ENCODE results near the gene SH3PXD2A. TPM values are rescaled to one million over a fixed set of nuclear protein-coding genes. Genes with fewer than 3 reads are reported as not detected.

The SH3PXD2A gene
- total RNA-seq, 2 experiments from 2014 or later = 6.7 to 7.7 TPM

- DNase-seq (peak; percentile 51), ATAC-seq (peak; percentile 72)
- peaks cover 51% of the 10 kb centered on the region for H3K4me1 Mint-ChIP-seq
- H3K27ac Mint-ChIP-seq = peak overlapping the region; percentile 59
- no peak overlapping the region for H3K4me3 Mint-ChIP-seq
- ChIA-PET CTCF (interaction anchor here (0.6 to 2.0 kb wide), 14 partner anchors 9 to 1015 kb away, joined by 3 to 10 read pairs (median 4); no protein-coding TSS in a partner anchor), POLR2A (interaction anchor here (0.6 to 1.3 kb wide), 2 partner anchors 9 to 46 kb away, joined by 3 to 4 read pairs; no protein-coding TSS in a partner anchor)
- H3K27me3 Mint-ChIP-seq = no peaks in the 10 kb centered on the region
- intact Hi-C loops (cut with DNase I, micrococcal nuclease) = no loop called here
- H3K9me3 Mint-ChIP-seq (ENCODE audit: low read depth) = no peaks in the 10 kb centered on the region
- peaks cover 32% of the 10 kb centered on the region for H3K36me3 Mint-ChIP-seq (ENCODE audit: low read depth)
Observed at GRCh38 chr10:103890194-103890658, 34.9 kb upstream of the SH3PXD2A start.

GRCh38 chr10:103889121-103889720 lies 33.8 kb upstream of the SH3PXD2A start:
- ChIA-PET POLR2A (interaction anchor here (0.6 kb wide), 1 partner anchor 47 kb away, joined by 3 read pairs; no protein-coding TSS in a partner anchor), CTCF (interaction anchor here (0.7 to 2.0 kb wide), 9 partner anchors 12 to 637 kb away, joined by 3 to 10 read pairs (median 3); no protein-coding TSS in a partner anchor)
- no peaks in the 10 kb centered on the region for H3K27me3 Mint-ChIP-seq
- H3K36me3 Mint-ChIP-seq (ENCODE audit: low read depth) = peaks cover 32% of the 10 kb centered on the region
- no peaks in the 10 kb centered on the region for H3K9me3 Mint-ChIP-seq (ENCODE audit: low read depth)
- H3K4me1 Mint-ChIP-seq = peaks cover 41% of the 10 kb centered on the region
- ATAC-seq (no peak), DNase-seq (no peak)
- peak overlapping the region; percentile 83 for H3K27ac Mint-ChIP-seq
- no peak overlapping the region for H3K4me3 Mint-ChIP-seq
- intact Hi-C loops (cut with DNase I, micrococcal nuclease) = loop anchor here (2.0 to 5.0 kb wide), 4 partner anchors 78 to 193 kb away; partner anchors contain the start of gene SLK (in 1 of the 2)

GRCh38 chr10:103888113-103888841 lies 32.9 kb upstream of the SH3PXD2A start:
- Mint-ChIP-seq H3K4me1 (peaks cover 35% of the 10 kb centered on the region), H3K27ac (peak overlapping the region; percentile 83), H3K36me3 (ENCODE audit: low read depth) (peaks cover 32% of the 10 kb centered on the region), H3K4me3 (no peak overlapping the region), H3K27me3 (no peaks in the 10 kb centered on the region), H3K9me3 (ENCODE audit: low read depth) (no peaks in the 10 kb centered on the region)
- intact Hi-C loops (cut with DNase I, micrococcal nuclease) = loop anchor here (1.0 to 5.0 kb wide), 9 partner anchors 20 to 321 kb away; partner anchors contain the start of gene SLK (in 2 of the 2)
- ChIA-PET POLR2A (interaction anchor here (1.0 kb wide), 1 partner anchor 129 kb away, joined by 3 read pairs; no protein-coding TSS in a partner anchor), CTCF (interaction anchor here (0.5 to 5.5 kb wide), 59 partner anchors 10 to 961 kb away, joined by 3 to 76 read pairs (median 4); partner anchors contain the start of genes SFR1 and SLK)
- DNase-seq (peak; percentile 57), ATAC-seq (peak; percentile 82)

- H3K27ac Mint-ChIP-seq = no peak overlapping the region
- ATAC-seq (no peak), DNase-seq (no peak)
- H3K4me1 Mint-ChIP-seq = peaks cover 27% of the 10 kb centered on the region
- no peak overlapping the region for H3K4me3 Mint-ChIP-seq
- intact Hi-C loops (cut with DNase I, micrococcal nuclease) = loop anchor here (5.0 kb wide), 3 partner anchors 82 to 197 kb away; partner anchors contain the start of gene SLK (in 1 of the 2)
- no peaks in the 10 kb centered on the region for H3K9me3 Mint-ChIP-seq (ENCODE audit: low read depth)
- H3K27me3 Mint-ChIP-seq = no peaks in the 10 kb centered on the region
- ChIA-PET POLR2A (no interaction called here), CTCF (interaction anchor here (0.7 to 5.5 kb wide), 26 partner anchors 8 to 276 kb away, joined by 3 to 76 read pairs (median 3); no protein-coding TSS in a partner anchor)
- peaks cover 32% of the 10 kb centered on the region for H3K36me3 Mint-ChIP-seq (ENCODE audit: low read depth)
Observed at GRCh38 chr10:103885617-103886016, 30.2 kb upstream of the SH3PXD2A start.

- DNase-seq (peak; percentile 22), ATAC-seq (no peak)
- ChIA-PET POLR2A (no interaction called here), CTCF (interaction anchor here (0.6 to 5.5 kb wide), 19 partner anchors 9 to 410 kb away, joined by 3 to 76 read pairs (median 3); no protein-coding TSS in a partner anchor)
- Mint-ChIP-seq H3K27ac (no peak overlapping the region), H3K36me3 (ENCODE audit: low read depth) (peaks cover 34% of the 10 kb centered on the region), H3K4me1 (peaks cover 18% of the 10 kb centered on the region), H3K9me3 (ENCODE audit: low read depth) (no peaks in the 10 kb centered on the region), H3K4me3 (no peak overlapping the region), H3K27me3 (no peaks in the 10 kb centered on the region)
- intact Hi-C loops (cut with DNase I, micrococcal nuclease) = loop anchor here (1.0 to 5.0 kb wide), 4 partner anchors 83 to 198 kb away; partner anchors contain the start of gene SLK (in 1 of the 2)
Observed at GRCh38 chr10:103884681-103885139, 29.3 kb upstream of the SH3PXD2A start.

GRCh38 chr10:103882285-103883007 lies 27.1 kb upstream of the SH3PXD2A start:
- CTCF ChIA-PET = no interaction called here
- no peak overlapping the region for H3K4me3 Mint-ChIP-seq
- ATAC-seq (no peak), DNase-seq (no peak)
- peaks cover 2% of the 10 kb centered on the region for H3K4me1 Mint-ChIP-seq
- peaks cover 36% of the 10 kb centered on the region for H3K36me3 Mint-ChIP-seq (ENCODE audit: low read depth)
- intact Hi-C loops (cut with DNase I, micrococcal nuclease) = no loop called here
- H3K9me3 Mint-ChIP-seq (ENCODE audit: low read depth) = no peaks in the 10 kb centered on the region
- H3K27me3 Mint-ChIP-seq = no peaks in the 10 kb centered on the region
- no peak overlapping the region for H3K27ac Mint-ChIP-seq
- POLR2A ChIA-PET = no interaction called here

- CTCF ChIA-PET = interaction anchor here (0.6 kb wide), 1 partner anchor 111 kb away, joined by 3 read pairs; no protein-coding TSS in a partner anchor
- Mint-ChIP-seq H3K9me3 (ENCODE audit: low read depth) (no peaks in the 10 kb centered on the region), H3K4me1 (peaks cover 2% of the 10 kb centered on the region), H3K36me3 (ENCODE audit: low read depth) (peaks cover 32% of the 10 kb centered on the region), H3K27me3 (no peaks in the 10 kb centered on the region), H3K4me3 (no peak overlapping the region), H3K27ac (no peak overlapping the region)
- ATAC-seq (no peak), DNase-seq (no peak)
- intact Hi-C loops (cut with DNase I, micrococcal nuclease) = no loop called here
- POLR2A ChIA-PET = interaction anchor here (1.4 kb wide), 1 partner anchor 9 kb away, joined by 4 read pairs; no protein-coding TSS in a partner anchor
Observed at GRCh38 chr10:103881416-103882284, 26.3 kb upstream of the SH3PXD2A start.

GRCh38 chr10:103879831-103880230 lies 24.5 kb upstream of the SH3PXD2A start:
- Mint-ChIP-seq H3K27me3 (no peaks in the 10 kb centered on the region), H3K4me1 (no peaks in the 10 kb centered on the region), H3K27ac (no peak overlapping the region), H3K36me3 (ENCODE audit: low read depth) (peaks cover 30% of the 10 kb centered on the region), H3K4me3 (no peak overlapping the region), H3K9me3 (ENCODE audit: low read depth) (no peaks in the 10 kb centered on the region)
- no peak for ATAC-seq
- DNase-seq = no peak
- intact Hi-C loops (cut with DNase I, micrococcal nuclease) = no loop called here
- ChIA-PET CTCF (no interaction called here), POLR2A (no interaction called here)

- intact Hi-C loops (cut with DNase I, micrococcal nuclease) = no loop called here
- H3K27me3 Mint-ChIP-seq = no peaks in the 10 kb centered on the region
- H3K27ac Mint-ChIP-seq = no peak overlapping the region
- ATAC-seq = no peak
- ChIA-PET CTCF (no interaction called here), POLR2A (no interaction called here)
- no peak for DNase-seq
- no peak overlapping the region for H3K4me3 Mint-ChIP-seq
- peaks cover 30% of the 10 kb centered on the region for H3K36me3 Mint-ChIP-seq (ENCODE audit: low read depth)
- no peaks in the 10 kb centered on the region for H3K4me1 Mint-ChIP-seq
- no peaks in the 10 kb centered on the region for H3K9me3 Mint-ChIP-seq (ENCODE audit: low read depth)
Observed at GRCh38 chr10:103879409-103879808, 24.0 kb upstream of the SH3PXD2A start.

GRCh38 chr10:103877861-103878260 lies 22.5 kb upstream of the SH3PXD2A start:
- Mint-ChIP-seq H3K27ac (no peak overlapping the region), H3K4me1 (no peaks in the 10 kb centered on the region), H3K36me3 (ENCODE audit: low read depth) (peaks cover 26% of the 10 kb centered on the region), H3K9me3 (ENCODE audit: low read depth) (no peaks in the 10 kb centered on the region), H3K27me3 (no peaks in the 10 kb centered on the region), H3K4me3 (no peak overlapping the region)
- intact Hi-C loops (cut with DNase I, micrococcal nuclease) = no loop called here
- ATAC-seq (no peak), DNase-seq (no peak)
- POLR2A ChIA-PET = no interaction called here
- CTCF ChIA-PET = interaction anchor here (1.1 kb wide), 1 partner anchor 165 kb away, joined by 3 read pairs; no protein-coding TSS in a partner anchor

Measured in activated CD4-positive, alpha-beta T cell treated with anti-CD3 and anti-CD28 coated beads for 36 hours (primary cell).